Stomach (tissue), 9 donors: ENCODE measurements around the gene MRTO4. TPM values are rescaled to one million over a fixed set of nuclear protein-coding genes. Genes with fewer than 3 reads are reported as not detected.
"Not testable (repeated sequence)": the region's sequence is repeated elsewhere in the genome, so short reads cannot be mapped to it uniquely, and the experiment has no call there.

Source experiments
- DNase-seq, 2 donors: peaks; one replicate each; pipeline versions ENCODE4 v3.0.0 to v3.0.0-alpha.2; 2013 to 2019
- H3K27ac ChIP-seq, 5 donors: fragments of 200-600 bp in 4 of 5; sonication (generic) in 4 of 5; one replicate each; pipeline ENCODE4 v1.5.1; 2013 to 2019; ENCODE audit warnings: mild to moderate bottlenecking in 1 of 5, moderate library complexity in 1 of 5
- H3K27me3 ChIP-seq, 3 donors: fragments of 200-600 bp; sonication (generic); one replicate each; pipeline ENCODE4 v1.5.1; 2017 to 2019; ENCODE audit warnings: mixed run types in 1 of 3
- H3K36me3 ChIP-seq, 4 donors: fragments of 200-600 bp; sonication (generic); 1 replicate in 3 of 4; 2 replicates in 1 of 4; pipeline ENCODE4 v1.5.1; 2016 to 2019
- H3K4me1 ChIP-seq, 4 donors: fragments of 200-600 bp; sonication (generic); one replicate each; pipeline ENCODE4 v1.5.1; 2016 to 2019
- H3K4me3 ChIP-seq, 4 donors: fragments of 200-600 bp; sonication (generic) in 3 of 4; one replicate each; pipeline ENCODE4 v1.5.1; 2016 to 2019; ENCODE audit warnings: mild to moderate bottlenecking in 1 of 4
- H3K9me3 ChIP-seq, 4 donors: fragments of 200-600 bp; sonication (generic); one replicate each; pipeline ENCODE4 v1.5.1; 2016 to 2019
- CTCF ChIP-seq, 7 experiments: fragments of 450-650 bp in 4 of 7; fragments of 200-600 bp in 3 of 7; sonication (generic) in 3 of 7; IDR thresholded peaks; one replicate each; pipeline ENCODE4 v1.5.1; 2016 to 2019; ENCODE audit warnings: antibody characterized with exemption in 7 of 7, control low read depth in 2 of 7, mild to moderate bottlenecking in 1 of 7
- EP300 ChIP-seq: sonication (generic); formaldehyde crosslinking; IDR thresholded peaks from one replicate; pipeline ENCODE4 v1.6.1; 2017; ENCODE audit warnings: antibody characterized with exemption
- POLR2A ChIP-seq, 4 donors: fragments of 450-650 bp; IDR thresholded peaks; one replicate each; pipeline ENCODE4 v1.6.1; 2016; ENCODE audit warnings: antibody characterized with exemption in 4 of 4, control low read depth in 2 of 4, mild to moderate bottlenecking in 1 of 4, moderate library complexity in 1 of 4
- POLR2AphosphoS5 ChIP-seq, 3 donors: sonication (generic); formaldehyde crosslinking; IDR thresholded peaks; one replicate each; pipeline ENCODE4 v1.6.1; 2016; ENCODE audit warnings: antibody characterized with exemption in 3 of 3
- WGBS, 5 donors: extraction: QIAGEN DNeasy Blood & Tissue Kit in 3 of 5; methylation state at CpG; one replicate each; pipeline versions ENCODE4 v1.1.5 to v1.1.7; 2013 to 2018; 5-methylcytosine and 5-hydroxymethylcytosine counted together
- intact Hi-C: fragments of 100-400 bp; cut with DNase I; formaldehyde crosslinking; loops from one replicate; pipeline ENCODE4 v1.15.1; 2023; ENCODE audit warnings: low total_unique reads
- polyA plus RNA-seq, 3 donors: library from polyadenylated mRNA; stranded (reverse); fragments of 200-250 nt; gene quantifications; one replicate each; pipeline ENCODE4 v1.2.3, GENCODE V29; 2013
- total RNA-seq, 5 donors: library from RNA; depleted of rRNA; stranded (reverse); fragments of >200 nt; gene quantifications; one replicate each; pipeline versions ENCODE4 v1.1.0 to v1.2.3, GENCODE V29; 2014 to 2016
- donor health status: healthy with polysubstance abuse.
- donor health status: Bipolar disorder and iron deficiency.
- donor health status: healthy.

The MRTO4 gene
- total and polyA plus RNA-seq, 8 donors = 1.8 to 46.7 (median 17.0) TPM

GRCh38 chr1:19222573-19222972 lies 29.0 kb upstream of the MRTO4 start:
- Histone ChIP-seq H3K36me3 (peaks cover 57 to 100% (median 100%) of the 10 kb centered on the region in 4 donors), H3K4me1 (peaks cover 0 to 13% (median 3%) of the 10 kb centered on the region in 4 donors), H3K9me3 (no peaks in the 10 kb centered on the region), H3K27ac (no peak overlapping the region), H3K4me3 (no peak overlapping the region), H3K27me3 (no peaks in the 10 kb centered on the region)
- TF ChIP-seq POLR2A (IDR thresholded peaks at IDR 0.05) = no peak
- no peak for TF ChIP-seq EP300
- TF ChIP-seq CTCF (IDR thresholded peaks at IDR 0.05) = no peak
- no peak for DNase-seq
- 94 to 98% (median 96%) methylated on average over 8 to 11 of the region's 11 CpGs for WGBS, 5 donors
- intact Hi-C loops = no loop called here

DNA sequence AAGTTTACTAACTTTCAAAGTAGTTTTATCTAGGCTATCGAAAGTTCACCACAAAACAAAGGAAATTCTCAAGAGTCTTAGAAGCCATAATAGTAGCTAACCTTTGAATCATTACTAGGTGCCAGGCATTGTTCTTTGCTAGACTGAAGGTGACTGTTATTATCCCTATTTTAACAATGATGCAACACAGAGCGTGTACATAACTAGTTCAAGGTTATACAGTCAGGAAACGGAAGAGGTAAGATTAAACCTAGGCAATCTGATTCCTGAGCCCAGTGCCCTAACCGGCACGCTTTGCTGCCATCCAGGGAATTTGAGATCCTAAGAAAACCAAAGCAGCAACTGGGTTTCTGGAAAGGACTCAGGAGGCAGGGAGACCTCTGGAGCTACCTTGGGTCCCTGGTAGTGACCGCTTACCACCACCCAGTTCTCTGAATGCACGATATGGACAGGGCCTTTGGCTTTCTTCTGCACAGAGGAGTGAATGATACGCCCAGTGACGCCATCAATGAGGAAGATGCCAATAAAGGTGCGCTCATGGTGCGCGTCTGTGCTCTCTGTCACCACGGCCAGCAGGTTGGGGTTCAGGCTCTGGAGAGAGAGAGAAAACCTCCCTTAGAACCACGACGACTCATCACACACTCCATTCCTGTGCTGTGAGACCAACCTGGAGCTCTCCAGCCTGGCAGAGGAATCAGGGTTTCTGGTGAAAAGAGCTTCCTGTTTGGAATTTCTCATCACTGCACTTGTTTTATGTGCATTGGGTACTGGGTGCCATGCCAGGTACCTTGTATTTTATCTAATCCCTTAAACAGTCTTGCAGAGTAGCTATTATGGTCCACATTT lies 28.4 kb upstream of the MRTO4 start:
- 83 to 86% (median 85%) methylated on average over 15 of the region's 15 CpGs for WGBS, 5 donors
- no peak for DNase-seq
- no peak overlapping the region for H3K4me3 ChIP-seq
- no peak overlapping the region for H3K27ac ChIP-seq
- H3K27me3 ChIP-seq = no peaks in the 10 kb centered on the region
- no peak for TF ChIP-seq CTCF (IDR thresholded peaks at IDR 0.05)
- TF ChIP-seq EP300 = no peak
- TF ChIP-seq POLR2AphosphoS5 (IDR thresholded peaks at IDR 0.05) = no peak
- TF ChIP-seq POLR2A (IDR thresholded peaks at IDR 0.05) = no peak
- H3K9me3 ChIP-seq = no peaks in the 10 kb centered on the region
- intact Hi-C loops = no loop called here
- peaks cover 0 to 13% (median 3%) of the 10 kb centered on the region in 4 donors for H3K4me1 ChIP-seq
- peaks cover 57 to 100% (median 98%) of the 10 kb centered on the region in 4 donors for H3K36me3 ChIP-seq

DNA sequence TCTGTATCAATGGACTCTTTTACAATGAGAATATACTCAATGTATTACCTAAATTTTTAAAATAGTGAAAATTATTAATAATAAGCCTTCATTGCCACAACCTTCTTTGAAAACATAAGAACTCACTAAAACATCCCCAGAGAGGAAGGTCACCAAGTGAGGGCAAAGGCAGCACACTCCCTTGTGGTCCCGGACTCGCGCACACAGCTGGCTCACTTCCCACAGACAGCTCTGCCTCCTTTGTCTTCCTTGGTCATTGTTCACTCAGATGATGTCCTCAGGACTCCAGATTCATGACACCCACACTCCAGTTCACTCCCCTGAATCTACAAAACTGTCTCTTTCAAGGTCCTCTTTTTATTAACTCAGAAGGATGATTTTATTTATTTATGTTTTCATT lies 22.4 kb upstream of the MRTO4 start:
- no peak for TF ChIP-seq POLR2A (IDR thresholded peaks at IDR 0.05)
- no peak for TF ChIP-seq CTCF (IDR thresholded peaks at IDR 0.05)
- TF ChIP-seq POLR2AphosphoS5 (IDR thresholded peaks at IDR 0.05) = no peak
- TF ChIP-seq EP300 = no peak

DNA sequence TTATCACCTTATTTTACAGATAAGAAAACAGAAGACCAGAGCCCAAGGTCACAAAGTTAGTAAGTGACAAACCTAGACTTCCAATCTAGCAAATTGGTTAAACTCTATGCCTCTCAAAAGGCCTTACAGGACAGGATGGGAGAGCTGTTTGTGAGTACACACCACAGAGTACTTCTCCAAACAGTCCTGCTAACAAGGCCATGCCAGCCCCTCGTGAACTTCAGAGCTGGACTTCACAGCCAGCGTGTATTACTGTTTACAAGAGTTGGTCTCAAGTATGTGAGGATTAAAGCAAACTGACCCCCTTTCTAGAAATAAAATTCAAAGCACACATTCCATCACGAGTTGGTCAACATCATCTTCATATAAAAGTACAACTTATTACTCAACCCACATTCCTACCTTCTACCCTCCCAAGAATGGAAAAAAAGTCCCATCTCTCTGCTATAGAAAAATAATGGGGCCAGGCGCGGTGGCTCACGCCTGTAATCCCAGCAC lies 21.7 kb upstream of the MRTO4 start:
- Histone ChIP-seq H3K27me3 (no peaks in the 10 kb centered on the region), H3K4me1 (peaks cover 19 to 35% (median 22%) of the 10 kb centered on the region in 4 donors), H3K27ac (no peak overlapping the region), H3K36me3 (peaks cover 39 to 100% (median 98%) of the 10 kb centered on the region in 4 donors), H3K4me3 (no peak overlapping the region), H3K9me3 (no peaks in the 10 kb centered on the region)
- TF ChIP-seq POLR2AphosphoS5 (IDR thresholded peaks at IDR 0.05) (no peak), CTCF (IDR thresholded peaks at IDR 0.05) (no peak), POLR2A (IDR thresholded peaks at IDR 0.05) (no peak), EP300 (no peak)
- DNase-seq = no peak
- intact Hi-C loops = no loop called here
- 82 to 88% (median 86%) methylated on average over 6 of the region's 6 CpGs for WGBS, 5 donors

More for the DNA sequence above, 22.4 kb upstream of the MRTO4 start:
- no peak for DNase-seq
- H3K4me3 ChIP-seq = no peak overlapping the region
- 65 to 75% (median 72%) methylated on average over 3 of the region's 3 CpGs for WGBS, 5 donors
- intact Hi-C loops = no loop called here
- peaks cover 37 to 100% (median 98%) of the 10 kb centered on the region in 4 donors for H3K36me3 ChIP-seq
- peaks cover 19 to 35% (median 22%) of the 10 kb centered on the region in 4 donors for H3K4me1 ChIP-seq
- H3K27ac ChIP-seq = no peak overlapping the region
- H3K9me3 ChIP-seq = no peaks in the 10 kb centered on the region
- no peaks in the 10 kb centered on the region for H3K27me3 ChIP-seq

DNA sequence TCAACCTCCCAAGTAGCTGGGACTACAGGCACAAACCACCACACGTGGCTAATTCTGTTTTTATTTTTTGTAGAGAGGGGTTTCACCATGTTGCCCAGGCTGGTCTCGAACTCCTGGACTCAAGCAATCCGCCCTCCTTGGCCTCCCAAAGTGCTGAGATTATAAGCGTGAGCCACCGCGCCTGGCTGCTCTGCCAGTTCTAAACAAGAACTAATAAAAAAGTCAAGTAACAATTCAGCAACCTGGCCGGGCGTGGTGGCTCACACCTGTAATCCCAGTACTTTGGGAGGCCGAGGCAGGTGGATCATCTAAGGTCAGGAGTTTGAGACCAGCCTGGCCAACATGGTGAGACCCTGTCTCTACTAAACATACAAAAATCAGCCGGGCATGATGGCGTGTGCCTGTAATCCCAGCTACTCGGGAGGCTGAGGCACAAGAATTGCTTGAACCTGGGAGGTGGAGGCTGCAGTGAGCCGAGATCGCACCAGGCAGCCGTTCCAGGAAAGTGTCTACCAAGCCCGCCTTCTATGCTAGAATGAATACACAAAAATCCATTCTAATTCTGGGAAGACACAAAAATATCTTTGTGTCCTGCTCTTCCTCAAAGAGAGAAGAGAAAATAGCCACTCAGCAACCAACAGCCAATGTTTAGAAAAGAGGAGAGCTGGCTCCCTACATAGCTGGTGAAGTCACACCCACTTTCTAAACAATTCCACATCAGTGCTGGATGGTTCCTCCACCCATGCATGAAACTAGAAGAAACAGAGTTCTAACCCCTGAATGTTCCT lies 19.7 kb upstream of the MRTO4 start:
- H3K4me1 ChIP-seq = peaks cover 19 to 35% (median 22%) of the 10 kb centered on the region in 4 donors
- H3K27ac ChIP-seq = peak overlapping the region in 4 of 5 donors; percentile 64 to 85 (median 68)
- WGBS, 5 donors = 82 to 93% (median 89%) methylated on average over 16 of the region's 16 CpGs
- intact Hi-C loops, H3K9me3 ChIP-seq, H3K27me3 ChIP-seq, H3K4me3 ChIP-seq: not testable (repeated sequence)
- peaks cover 35 to 100% (median 98%) of the 10 kb centered on the region in 4 donors for H3K36me3 ChIP-seq
- peak in 1 of 2 donors; percentile 57 for DNase-seq
